ENCODE measurements around the gene ACTL6A. TPM values are rescaled to one million over a fixed set of nuclear protein-coding genes. Genes with fewer than 3 reads are reported as not detected.

Gene ACTL6A
- total and polyA plus RNA-seq, 4 donors, result 14.9 to 29.4 (median 24.2) TPM

GRCh38 chr3:179580992-179581391 lies 18.3 kb downstream of the ACTL6A start:
- no peak for DNase-seq (ENCODE audit: low spot score)
- Histone ChIP-seq H3K27me3 (ENCODE audit: control insufficient read depth in 4 of 4, insufficient read depth in 4 of 4, low read length in 3 of 4) (no peaks in the 10 kb centered on the region), H3K9me3 (ENCODE audit: control insufficient read depth in 4 of 4, low read length in 3 of 4) (no peaks in the 10 kb centered on the region), H3K27ac (ENCODE audit: low read depth in 1 of 2, low read length in 2 of 2) (no peak overlapping the region), H3K36me3 (ENCODE audit: control insufficient read depth in 4 of 4, insufficient read depth in 3 of 4, low read depth in 1 of 4, low read length in 3 of 4) (peaks cover 5 to 42% (median 36%) of the 10 kb centered on the region in 4 donors), H3K4me1 (ENCODE audit: control insufficient read depth in 4 of 4, insufficient read depth in 4 of 4, low read length in 3 of 4) (no peaks in the 10 kb centered on the region), H3K9ac (ENCODE audit: low read depth in 1 of 2, low read length in 2 of 2) (no peak overlapping the region), H3K4me3 (ENCODE audit: low read depth in 1 of 3, low read length in 3 of 3) (no peak overlapping the region)
- WGBS, result 97% methylated on average over 1 of the region's 1 CpG
- no peak for TF ChIP-seq FOXA1 (IDR thresholded peaks at IDR 0.05)

GRCh38 chr3:179589143-179589542 lies 26.4 kb downstream of the ACTL6A start:
- DNase-seq (ENCODE audit: low spot score), result no peak
- TF ChIP-seq FOXA2 (IDR thresholded peaks at IDR 0.05), result no peak
- no peak for TF ChIP-seq HNF4G (IDR thresholded peaks at IDR 0.05)
- TF ChIP-seq MAX (IDR thresholded peaks at IDR 0.05), result no peak
- TF ChIP-seq, protein P1, sequence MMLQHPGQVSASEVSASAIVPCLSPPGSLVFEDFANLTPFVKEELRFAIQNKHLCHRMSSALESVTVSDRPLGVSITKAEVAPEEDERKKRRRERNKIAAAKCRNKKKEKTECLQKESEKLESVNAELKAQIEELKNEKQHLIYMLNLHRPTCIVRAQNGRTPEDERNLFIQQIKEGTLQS (IDR thresholded peaks at IDR 0.05), result no peak
- TF ChIP-seq NR2F2 (IDR thresholded peaks at IDR 0.05), result no peak
- TF ChIP-seq GABPA (IDR thresholded peaks at IDR 0.05 in 1 of 2, conservative IDR thresholded peaks at IDR 0.05 in 1 of 2), result no peak
- TF ChIP-seq ZBTB33 (IDR thresholded peaks at IDR 0.05), result no peak
- TF ChIP-seq TAF1 (conservative IDR thresholded peaks at IDR 0.05), result no peak
- TF ChIP-seq RXRA (IDR thresholded peaks at IDR 0.05), result no peak
- no peak for TF ChIP-seq JUND (IDR thresholded peaks at IDR 0.05)
- no peak overlapping the region for H3K4me3 ChIP-seq (ENCODE audit: low read depth in 1 of 3, low read length in 3 of 3)
- H3K27ac ChIP-seq (ENCODE audit: low read depth in 1 of 2, low read length in 2 of 2), result no peak overlapping the region
- peaks cover 12 to 62% (median 51%) of the 10 kb centered on the region in 4 donors for H3K36me3 ChIP-seq (ENCODE audit: control insufficient read depth in 4 of 4, insufficient read depth in 3 of 4, low read depth in 1 of 4, low read length in 3 of 4)
- H3K9me3 ChIP-seq (ENCODE audit: control insufficient read depth in 4 of 4, low read length in 3 of 4), result no peaks in the 10 kb centered on the region
- no peaks in the 10 kb centered on the region for H3K27me3 ChIP-seq (ENCODE audit: control insufficient read depth in 4 of 4, insufficient read depth in 4 of 4, low read length in 3 of 4)
- H3K9ac ChIP-seq (ENCODE audit: low read depth in 1 of 2, low read length in 2 of 2), result no peak overlapping the region
- H3K4me1 ChIP-seq (ENCODE audit: control insufficient read depth in 4 of 4, insufficient read depth in 4 of 4, low read length in 3 of 4), result no peaks in the 10 kb centered on the region

DNA sequence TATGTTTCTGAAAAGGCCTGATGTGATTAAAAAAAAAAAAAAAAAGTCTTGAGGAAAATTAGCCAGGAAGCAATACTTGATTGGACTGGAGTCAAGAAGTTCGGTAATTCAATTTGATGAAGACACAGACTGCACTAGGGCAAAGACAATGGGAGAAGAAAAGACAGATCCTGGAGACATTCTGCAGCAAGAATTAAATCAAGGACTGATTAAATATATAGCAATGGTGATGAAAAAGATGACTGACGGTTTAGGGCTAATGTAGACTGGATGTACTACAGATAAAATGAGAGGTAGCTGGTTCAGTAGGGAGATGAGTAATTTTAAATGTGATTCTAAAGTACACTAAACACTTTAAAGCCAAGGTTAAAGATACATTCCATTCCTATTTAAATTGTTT lies 27.9 kb downstream of the ACTL6A start:
- TF ChIP-seq NR2F2 (IDR thresholded peaks at IDR 0.05) (no peak), REST (IDR thresholded peaks at IDR 0.05) (no peak), EGR1 (IDR thresholded peaks at IDR 0.05; ENCODE audit: low read depth in 2 of 2) (no peak)
- TF ChIP-seq, protein P1 (IDR thresholded peaks at IDR 0.05), result no peak
- 83% methylated on average over 2 of the region's 2 CpGs for WGBS
- no peak overlapping the region for H3K9ac ChIP-seq (ENCODE audit: low read depth in 1 of 2, low read length in 2 of 2)
- H3K9me3 ChIP-seq (ENCODE audit: control insufficient read depth in 4 of 4, low read length in 3 of 4), result no peaks in the 10 kb centered on the region
- no peaks in the 10 kb centered on the region for H3K27me3 ChIP-seq (ENCODE audit: control insufficient read depth in 4 of 4, insufficient read depth in 4 of 4, low read length in 3 of 4)
- H3K27ac ChIP-seq (ENCODE audit: low read depth in 1 of 2, low read length in 2 of 2), result no peak overlapping the region
- H3K4me1 ChIP-seq (ENCODE audit: control insufficient read depth in 4 of 4, insufficient read depth in 4 of 4, low read length in 3 of 4), result no peaks in the 10 kb centered on the region
- no peak for DNase-seq (ENCODE audit: low spot score)
- H3K36me3 ChIP-seq (ENCODE audit: control insufficient read depth in 4 of 4, insufficient read depth in 3 of 4, low read depth in 1 of 4, low read length in 3 of 4), result peaks cover 10 to 60% (median 52%) of the 10 kb centered on the region in 4 donors
- H3K4me3 ChIP-seq (ENCODE audit: low read depth in 1 of 3, low read length in 3 of 3), result no peak overlapping the region

Data from liver (tissue), 9 donors.